Chondrocyte (in vitro differentiated cells): ENCODE results near the gene CENPU. TPM values are rescaled to one million over a fixed set of nuclear protein-coding genes. Genes with fewer than 3 reads are reported as not detected.
"Not testable (repeated sequence)": the region's sequence is repeated elsewhere in the genome, so short reads cannot be mapped to it uniquely, and the experiment has no call there.

Experiments
- DNase-seq: peaks from one replicate; pipeline ENCODE4 v3.0.0; 2021; ENCODE audit warnings: mixed read lengths, low spot score
- H3K27ac Mint-ChIP-seq: one replicate; pipeline ENCODE4 v1.8.0; 2021; ENCODE audit warnings: mild to moderate bottlenecking, moderate library complexity, mixed read lengths; ENCODE audit not compliant: unreplicated experiment
- H3K27me3 Mint-ChIP-seq: 2 replicates; pipeline ENCODE4 v1.8.0; 2021; ENCODE audit warnings: low read depth, mixed read lengths
- H3K36me3 Mint-ChIP-seq: 2 replicates; pipeline ENCODE4 v1.8.0; 2021; ENCODE audit warnings: low read depth, mixed read lengths
- H3K4me1 Mint-ChIP-seq: 2 replicates; pipeline ENCODE4 v1.8.0; 2021; ENCODE audit warnings: low read depth, mild to moderate bottlenecking, mixed read lengths
- H3K4me3 Mint-ChIP-seq: one replicate; pipeline ENCODE4 v1.8.0; 2021; ENCODE audit warnings: mild to moderate bottlenecking, moderate library complexity, mixed read lengths; ENCODE audit not compliant: unreplicated experiment
- H3K9me3 Mint-ChIP-seq: 2 replicates; pipeline ENCODE4 v1.8.0; 2021; ENCODE audit warnings: low read depth, mixed read lengths
- total RNA-seq: library from RNA; stranded (reverse); gene quantifications from 3 replicates; pipeline ENCODE4 v1.2.1, GENCODE V29; 2021
- TF ChIP-seq, protein P1 (sequence below): fragments of 200-600 bp; sonication (generic); IDR thresholded peaks from 2 replicates; pipeline ENCODE4 v1.5.0; 2021; ENCODE audit warnings: antibody characterized with exemption, mild to moderate bottlenecking, moderate library complexity

Gene CENPU
- total RNA-seq, 1 donor from 2014 or later, result 5.7 TPM

DNA sequence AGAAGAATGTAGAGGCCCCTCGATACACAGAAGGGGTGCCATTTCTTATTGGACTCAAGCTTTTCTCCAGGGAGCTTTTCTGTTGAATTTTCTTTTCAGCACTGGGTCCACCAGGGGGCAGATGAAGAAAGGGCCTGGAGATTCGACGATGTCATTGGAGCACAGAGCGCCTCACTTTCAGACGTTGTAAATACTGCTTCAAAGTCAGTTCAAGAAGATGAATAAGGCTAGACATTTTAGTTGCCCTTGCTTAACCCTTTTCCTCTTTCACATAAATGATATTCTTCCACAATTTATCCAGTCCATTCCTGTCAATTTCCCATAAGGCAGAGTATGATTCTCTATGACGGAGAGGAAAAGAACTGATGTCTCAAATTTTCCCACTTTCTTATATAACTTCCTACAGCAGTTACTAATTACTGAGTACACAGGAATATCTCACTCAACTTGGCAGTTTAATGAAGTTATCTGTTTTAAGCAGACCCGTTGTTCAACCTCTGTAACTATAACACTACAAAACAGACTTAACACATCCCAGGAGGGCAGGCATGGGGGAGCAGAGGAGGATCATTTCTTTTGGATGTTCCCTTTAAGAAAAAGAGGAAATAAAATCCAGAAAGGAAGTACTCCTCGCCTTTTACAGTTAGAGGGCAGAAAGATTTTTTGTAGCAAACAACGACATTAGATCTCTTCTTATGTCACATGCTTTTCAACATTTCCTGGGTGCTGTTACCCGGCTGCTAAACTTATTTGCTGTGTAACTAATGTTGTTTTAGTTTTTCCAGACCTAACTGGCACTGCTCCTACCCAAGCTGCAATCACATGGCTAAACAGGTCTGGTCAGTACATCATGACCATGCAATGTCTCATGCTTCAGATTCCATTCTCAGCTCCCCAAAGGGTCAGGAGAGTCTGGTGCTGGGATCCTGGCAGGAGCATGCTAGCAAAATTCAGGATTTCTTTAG lies 12.2 kb upstream of the CENPU start:
- Mint-ChIP-seq H3K4me3 (peak overlapping the region; percentile 48), H3K9me3 (no peaks in the 10 kb centered on the region), H3K27me3 (no peaks in the 10 kb centered on the region), H3K27ac (peak overlapping the region; percentile 98), H3K4me1 (peaks cover 28% of the 10 kb centered on the region), H3K36me3 (no peaks in the 10 kb centered on the region)
- no peak for DNase-seq
- TF ChIP-seq, protein P1, sequence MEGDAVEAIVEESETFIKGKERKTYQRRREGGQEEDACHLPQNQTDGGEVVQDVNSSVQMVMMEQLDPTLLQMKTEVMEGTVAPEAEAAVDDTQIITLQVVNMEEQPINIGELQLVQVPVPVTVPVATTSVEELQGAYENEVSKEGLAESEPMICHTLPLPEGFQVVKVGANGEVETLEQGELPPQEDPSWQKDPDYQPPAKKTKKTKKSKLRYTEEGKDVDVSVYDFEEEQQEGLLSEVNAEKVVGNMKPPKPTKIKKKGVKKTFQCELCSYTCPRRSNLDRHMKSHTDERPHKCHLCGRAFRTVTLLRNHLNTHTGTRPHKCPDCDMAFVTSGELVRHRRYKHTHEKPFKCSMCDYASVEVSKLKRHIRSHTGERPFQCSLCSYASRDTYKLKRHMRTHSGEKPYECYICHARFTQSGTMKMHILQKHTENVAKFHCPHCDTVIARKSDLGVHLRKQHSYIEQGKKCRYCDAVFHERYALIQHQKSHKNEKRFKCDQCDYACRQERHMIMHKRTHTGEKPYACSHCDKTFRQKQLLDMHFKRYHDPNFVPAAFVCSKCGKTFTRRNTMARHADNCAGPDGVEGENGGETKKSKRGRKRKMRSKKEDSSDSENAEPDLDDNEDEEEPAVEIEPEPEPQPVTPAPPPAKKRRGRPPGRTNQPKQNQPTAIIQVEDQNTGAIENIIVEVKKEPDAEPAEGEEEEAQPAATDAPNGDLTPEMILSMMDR, result peak; percentile 92

DNA sequence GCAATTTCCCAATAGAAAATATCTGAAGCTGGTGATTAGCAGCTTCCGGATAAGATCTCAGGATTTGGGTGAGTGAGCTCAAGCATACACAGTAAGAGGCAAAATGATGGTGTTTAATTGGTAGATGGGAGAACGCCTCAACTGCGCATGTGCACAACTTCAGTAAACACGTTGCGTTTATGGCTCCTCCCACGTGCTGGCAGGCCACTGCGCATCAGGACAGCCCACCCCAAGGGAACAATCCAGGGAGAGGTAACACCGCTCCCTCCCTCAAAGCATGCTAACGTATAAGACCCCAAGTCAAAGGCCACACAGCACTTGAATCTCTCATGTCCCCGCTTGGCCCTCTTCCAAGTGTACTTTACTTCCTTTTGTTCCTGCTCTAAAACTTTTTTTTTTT lies 10.3 kb upstream of the CENPU start:
- Mint-ChIP-seq H3K4me1 (peaks cover 25% of the 10 kb centered on the region), H3K27me3 (no peaks in the 10 kb centered on the region), H3K27ac (no peak overlapping the region), H3K9me3 (no peaks in the 10 kb centered on the region), H3K4me3 (no peak overlapping the region), H3K36me3 (no peaks in the 10 kb centered on the region)
- DNase-seq, result no peak
- TF ChIP-seq, protein P1, result no peak

DNA sequence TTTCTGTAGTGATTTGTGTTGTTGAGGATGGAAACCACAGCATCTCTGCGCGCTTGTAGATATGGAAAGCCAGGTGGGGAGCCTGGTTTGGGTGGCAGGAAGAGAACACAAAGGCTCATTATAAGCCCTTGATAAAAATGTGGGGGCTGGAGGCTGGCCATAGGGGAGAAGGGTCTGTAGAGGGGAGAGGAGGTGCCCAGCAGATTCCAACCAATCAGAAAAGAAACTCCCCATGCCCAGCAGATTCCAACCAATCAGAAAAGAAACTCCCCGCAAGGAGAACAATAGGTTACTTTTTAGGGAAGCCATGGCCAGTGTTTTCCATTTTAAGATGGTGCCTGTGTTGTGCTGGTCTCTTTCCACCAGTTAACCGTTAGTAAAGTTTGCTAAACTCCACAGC lies 9.8 kb upstream of the CENPU start:
- no peaks in the 10 kb centered on the region for H3K27me3 Mint-ChIP-seq
- no peaks in the 10 kb centered on the region for H3K36me3 Mint-ChIP-seq
- no peak for DNase-seq
- H3K27ac Mint-ChIP-seq, result no peak overlapping the region
- no peaks in the 10 kb centered on the region for H3K9me3 Mint-ChIP-seq
- TF ChIP-seq, protein P1, result no peak
- no peak overlapping the region for H3K4me3 Mint-ChIP-seq
- H3K4me1 Mint-ChIP-seq, result peaks cover 25% of the 10 kb centered on the region

DNA sequence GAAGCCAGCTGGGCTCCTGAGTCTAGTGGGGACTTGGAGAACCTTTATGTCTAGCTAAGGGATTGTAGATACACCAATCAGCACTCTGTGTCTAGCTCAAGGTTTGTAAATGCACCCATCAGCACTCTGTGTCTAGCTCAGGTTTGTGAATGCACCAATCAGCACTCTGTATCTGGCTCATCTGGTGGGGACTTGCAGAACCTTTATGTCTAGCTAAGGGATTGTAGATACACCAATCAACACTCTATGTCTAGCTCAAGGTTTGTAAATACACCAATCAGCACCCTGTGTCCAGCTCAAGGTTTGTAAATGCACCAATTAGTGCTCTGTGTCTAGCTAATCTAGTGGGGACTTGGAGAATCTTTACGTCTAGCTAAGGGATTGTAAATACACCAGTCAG lies 7.8 kb upstream of the CENPU start:
- DNase-seq, H3K4me3 Mint-ChIP-seq, H3K9me3 Mint-ChIP-seq, H3K36me3 Mint-ChIP-seq, H3K27me3 Mint-ChIP-seq, H3K27ac Mint-ChIP-seq: not testable (repeated sequence)
- peaks cover 11% of the 10 kb centered on the region for H3K4me1 Mint-ChIP-seq

DNA sequence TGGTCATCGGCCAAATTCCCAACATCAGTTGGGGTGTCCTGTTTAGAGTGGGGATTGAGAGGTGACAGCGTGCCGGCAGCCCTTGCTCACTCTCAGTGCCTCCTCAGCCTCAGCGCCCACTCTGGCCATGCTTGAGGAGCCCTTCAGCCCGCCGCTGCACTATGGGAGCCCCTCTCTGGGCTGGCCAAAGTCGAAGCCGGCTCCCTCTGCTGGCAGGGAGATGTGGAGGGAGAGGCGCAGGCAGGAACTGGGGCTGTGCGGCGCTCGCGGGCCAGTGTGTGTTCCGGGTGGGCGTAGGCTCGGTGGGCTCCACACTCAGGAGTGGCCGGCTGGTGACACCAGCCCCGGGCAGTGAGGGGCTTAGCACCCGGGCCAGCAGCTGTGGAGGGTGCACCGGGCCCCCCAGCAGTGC lies 7.1 kb upstream of the CENPU start:
- Mint-ChIP-seq H3K9me3 (no peaks in the 10 kb centered on the region), H3K36me3 (no peaks in the 10 kb centered on the region), H3K27me3 (no peaks in the 10 kb centered on the region), H3K4me1 (peaks cover 4% of the 10 kb centered on the region), H3K27ac (no peak overlapping the region), H3K4me3 (no peak overlapping the region)
- no peak for DNase-seq
- TF ChIP-seq, protein P1, result no peak

DNA sequence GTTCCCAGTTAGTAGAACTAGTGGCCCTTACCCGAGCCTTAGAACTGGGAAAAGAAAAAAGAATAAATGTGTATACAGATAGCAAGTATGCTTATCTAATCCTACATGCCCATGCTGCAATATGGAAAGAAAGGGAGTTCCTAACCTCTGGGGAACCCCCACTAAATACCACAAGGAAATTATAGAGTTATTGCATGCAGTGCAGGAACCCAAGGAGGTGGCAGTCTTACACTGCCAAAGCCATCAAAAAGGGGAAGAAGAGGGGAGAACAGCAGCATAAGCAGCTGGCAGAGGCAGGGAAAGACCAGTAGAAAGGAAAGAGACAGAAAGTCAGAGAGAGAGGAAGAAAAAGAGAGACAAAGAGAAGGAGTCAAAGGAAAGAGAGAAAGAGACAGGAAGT lies 5.7 kb upstream of the CENPU start:
- not testable (repeated sequence) for H3K9me3 Mint-ChIP-seq, DNase-seq, H3K36me3 Mint-ChIP-seq, H3K4me1 Mint-ChIP-seq, H3K27ac Mint-ChIP-seq, H3K4me3 Mint-ChIP-seq, H3K27me3 Mint-ChIP-seq
